Measurements from ENCODE around the gene TMEM107. TPM values are rescaled to one million over a fixed set of nuclear protein-coding genes. Genes with fewer than 3 reads are reported as not detected.

TMEM107 gene
- total RNA-seq, 2 donors from 2014 or later = 45.1 to 50.8 TPM

DNA sequence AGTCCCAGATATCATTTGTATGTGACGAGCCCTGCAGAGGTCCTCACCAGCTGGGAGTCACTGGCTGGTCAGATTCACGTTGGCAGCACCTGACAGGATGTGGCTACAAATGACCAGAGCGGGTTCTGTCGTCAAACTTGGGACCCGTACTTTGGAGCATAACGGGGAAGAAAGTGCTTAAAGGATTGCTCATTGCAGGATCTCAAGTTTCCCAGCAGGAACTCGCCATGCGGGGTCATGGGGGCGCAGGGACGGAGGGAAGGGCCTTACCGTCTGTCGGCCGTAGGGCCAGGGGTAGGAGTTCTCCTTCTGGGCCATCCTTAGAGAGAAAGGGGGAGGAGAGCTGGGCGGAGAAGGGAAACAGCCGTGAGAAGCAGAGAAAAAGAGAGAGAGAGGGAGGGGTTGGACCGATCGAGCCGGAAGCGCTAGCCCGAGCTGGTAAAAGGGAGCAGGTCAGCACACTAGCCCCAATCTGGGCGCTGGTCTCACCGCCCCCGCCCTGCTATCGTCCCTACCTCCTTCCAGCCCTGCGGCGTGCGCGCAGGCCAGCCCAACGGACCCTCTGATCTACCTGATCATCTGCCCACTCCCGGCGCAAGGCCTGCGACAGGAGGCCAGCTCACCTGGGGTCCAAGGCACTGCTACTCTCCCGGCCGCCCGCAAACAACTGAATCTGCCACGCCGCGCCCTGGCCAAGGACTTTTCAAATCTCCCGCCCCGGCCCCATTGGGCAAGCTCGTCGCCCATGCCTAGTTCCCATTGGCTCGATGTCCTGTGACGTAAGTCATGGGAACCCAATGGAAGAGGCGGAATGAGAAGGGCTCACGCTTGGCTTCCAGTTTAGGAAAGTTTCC, 34.0 kb upstream of the TMEM107 start, which contains the start of gene AURKB:
Gene AURKB (minus strand): TSS at position 669 of the 854 bp plus-strand sequence. CDS start 351 bp downstream, at position 318.
- ATAC-seq (replicated peaks in 1 of 2) (peak; percentile 98), DNase-seq (peak; percentile 93 to 94)
- peak within 1 kb of the TSS; percentile 74 for H3K27ac Mint-ChIP-seq
- H3K27me3 Mint-ChIP-seq (ENCODE audit: low read depth) = no peaks in the 10 kb centered on the region
- peaks cover 6 to 23% of the 10 kb centered on the region in 2 donors for H3K36me3 Mint-ChIP-seq (ENCODE audit: insufficient read depth in 2 of 2)
- H3K4me1 Mint-ChIP-seq (ENCODE audit: low read depth) = peaks cover 25% of the 10 kb centered on the region
- H3K4me3 Mint-ChIP-seq = peak within 1 kb of the TSS; percentile 89 to 93
- H3K9me3 Mint-ChIP-seq = no peaks in the 10 kb centered on the region

DNA sequence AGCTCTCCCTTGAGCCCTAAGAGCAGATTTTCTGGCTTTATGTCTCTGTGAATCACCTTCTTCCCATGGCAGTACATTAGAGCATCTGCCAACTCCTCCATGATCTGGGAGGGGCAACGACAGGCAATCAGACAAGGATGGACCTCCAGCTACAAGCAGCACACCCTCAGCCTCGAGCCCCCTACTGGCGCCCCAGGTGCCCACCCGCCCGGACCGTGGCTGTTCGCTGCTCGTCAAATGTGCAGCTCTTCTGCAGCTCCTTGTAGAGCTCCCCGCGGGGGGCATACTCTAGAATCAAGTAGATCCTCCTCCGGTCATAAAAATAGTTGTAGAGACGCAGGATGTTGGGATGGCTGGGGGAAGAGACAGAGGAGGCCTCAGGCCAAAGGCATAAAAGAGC, 30.4 kb upstream of the TMEM107 start:
- H3K27ac Mint-ChIP-seq = no peak overlapping the region
- no peak for ATAC-seq (replicated peaks in 1 of 2)
- DNase-seq = no peak
- peaks cover 24% of the 10 kb centered on the region for H3K4me1 Mint-ChIP-seq (ENCODE audit: low read depth)
- H3K9me3 Mint-ChIP-seq = no peaks in the 10 kb centered on the region
- H3K4me3 Mint-ChIP-seq = no peak overlapping the region
- no peaks in the 10 kb centered on the region for H3K27me3 Mint-ChIP-seq (ENCODE audit: low read depth)
- H3K36me3 Mint-ChIP-seq (ENCODE audit: insufficient read depth in 2 of 2) = peaks cover 9 to 33% of the 10 kb centered on the region in 2 donors

DNA sequence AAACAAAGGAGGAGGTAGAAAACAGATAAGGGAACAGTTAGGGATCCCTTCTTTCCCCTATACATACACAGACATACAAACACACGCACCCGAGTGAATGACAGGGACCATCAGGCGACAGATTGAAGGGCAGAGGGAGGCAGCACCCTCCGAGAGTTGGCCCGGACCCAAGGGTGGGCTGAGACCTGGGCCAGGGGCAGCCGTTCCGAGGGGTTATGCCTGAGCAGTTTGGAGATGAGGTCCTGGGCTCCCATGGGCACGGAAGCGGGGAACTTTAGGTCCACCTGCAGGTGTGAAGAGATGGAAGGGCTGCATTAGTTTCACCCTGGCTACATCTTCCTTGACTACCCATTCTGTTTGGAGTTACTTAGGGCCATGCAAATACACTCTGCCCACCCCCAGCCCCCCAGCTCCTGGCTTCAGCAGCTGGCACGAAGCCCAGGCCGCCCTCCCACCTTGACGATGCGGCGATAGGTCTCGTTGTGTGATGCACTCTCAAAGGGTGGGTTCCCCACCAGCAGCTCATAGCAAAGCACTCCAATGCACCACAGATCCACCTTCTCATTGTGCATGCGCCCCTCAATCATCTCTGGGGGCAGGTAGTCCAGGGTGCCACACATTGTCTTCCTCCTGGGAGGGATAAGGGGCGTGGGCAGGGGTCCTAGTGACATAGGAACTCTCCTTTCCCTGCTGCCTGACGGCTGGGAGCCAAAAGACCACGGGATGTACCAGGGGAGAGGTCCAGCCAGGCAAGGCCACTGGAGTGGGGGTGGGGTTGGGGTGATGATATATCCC, 28.8 kb upstream of the TMEM107 start:
- no peaks in the 10 kb centered on the region for H3K27me3 Mint-ChIP-seq (ENCODE audit: low read depth)
- H3K27ac Mint-ChIP-seq = no peak overlapping the region
- H3K36me3 Mint-ChIP-seq (ENCODE audit: insufficient read depth in 2 of 2) = peaks cover 9 to 30% of the 10 kb centered on the region in 2 donors
- no peak for DNase-seq
- ATAC-seq (replicated peaks in 1 of 2) = no peak
- H3K4me3 Mint-ChIP-seq = peak overlapping the region in 1 of 2 donors; percentile 35
- peaks cover 25% of the 10 kb centered on the region for H3K4me1 Mint-ChIP-seq (ENCODE audit: low read depth)
- H3K9me3 Mint-ChIP-seq = no peaks in the 10 kb centered on the region

DNA sequence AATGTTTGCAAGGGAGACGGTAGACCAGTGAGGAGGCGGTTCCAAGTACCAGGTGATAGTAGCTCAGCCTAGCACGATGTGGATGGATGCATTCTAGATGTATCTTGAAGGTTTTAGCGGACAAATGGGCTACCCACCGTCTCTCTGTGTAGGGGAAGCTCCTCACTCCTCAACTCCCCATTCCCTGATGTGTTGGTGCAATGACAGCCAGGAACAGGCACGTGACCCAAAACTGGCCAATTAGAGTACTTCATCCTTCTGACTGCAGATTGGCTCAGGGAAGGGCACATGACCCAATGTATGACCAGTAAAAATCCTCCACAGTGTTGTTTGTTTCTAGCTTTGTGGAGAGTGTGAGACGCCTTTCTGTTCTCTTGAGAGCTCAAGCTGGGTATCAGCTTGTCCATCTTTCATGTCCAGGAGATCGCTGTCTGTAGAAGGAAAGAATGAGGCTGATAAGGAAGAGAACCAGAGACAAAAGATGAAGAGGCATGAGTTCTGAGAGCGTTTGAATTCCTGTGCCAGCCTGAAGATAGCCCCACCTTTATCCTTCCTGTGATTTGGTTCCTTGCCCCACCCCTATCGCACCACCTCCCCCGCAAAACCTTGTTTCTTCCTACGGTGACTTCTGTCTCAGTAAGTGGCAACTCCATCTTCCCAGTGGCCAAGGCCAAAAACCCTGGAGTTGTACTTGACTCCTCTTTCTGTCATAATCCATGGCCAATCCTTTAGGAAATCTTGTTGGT, 16.1 kb upstream of the TMEM107 start:
- peak; percentile 33 to 44 for ATAC-seq (replicated peaks in 1 of 2)
- Mint-ChIP-seq H3K27ac (no peak overlapping the region), H3K27me3 (ENCODE audit: low read depth) (no peaks in the 10 kb centered on the region), H3K36me3 (ENCODE audit: insufficient read depth in 2 of 2) (no peaks in the 10 kb centered on the region), H3K4me3 (no peak overlapping the region), H3K4me1 (ENCODE audit: low read depth) (peaks cover 22% of the 10 kb centered on the region), H3K9me3 (no peaks in the 10 kb centered on the region)
- peak; percentile 74 to 78 for DNase-seq

DNA sequence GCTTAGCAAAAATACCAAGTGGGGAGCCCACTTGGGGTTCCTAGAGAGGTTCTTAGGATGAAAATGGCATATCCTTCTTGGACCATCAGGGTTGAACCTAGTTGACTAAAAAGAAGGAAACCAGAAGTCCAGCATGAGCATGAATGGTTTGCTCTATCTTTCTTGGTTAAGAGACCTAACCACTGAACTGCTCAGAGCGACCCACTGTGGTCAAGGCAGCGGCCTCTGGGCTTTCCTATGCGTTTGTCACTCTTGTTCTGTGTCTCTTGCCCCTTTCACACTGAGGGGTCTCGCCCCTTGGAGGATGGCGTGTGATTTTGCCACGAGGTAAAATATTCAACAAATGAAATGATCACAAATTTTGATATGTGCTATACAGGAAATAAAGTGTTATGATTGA, 14.3 kb upstream of the TMEM107 start:
- peaks cover 11% of the 10 kb centered on the region for H3K4me1 Mint-ChIP-seq (ENCODE audit: low read depth)
- no peaks in the 10 kb centered on the region for H3K36me3 Mint-ChIP-seq (ENCODE audit: insufficient read depth in 2 of 2)
- H3K27me3 Mint-ChIP-seq (ENCODE audit: low read depth) = no peaks in the 10 kb centered on the region
- DNase-seq (no peak), ATAC-seq (replicated peaks in 1 of 2) (no peak)
- no peak overlapping the region for H3K4me3 Mint-ChIP-seq
- H3K9me3 Mint-ChIP-seq = no peaks in the 10 kb centered on the region
- peak overlapping the region; percentile 82 for H3K27ac Mint-ChIP-seq

DNA sequence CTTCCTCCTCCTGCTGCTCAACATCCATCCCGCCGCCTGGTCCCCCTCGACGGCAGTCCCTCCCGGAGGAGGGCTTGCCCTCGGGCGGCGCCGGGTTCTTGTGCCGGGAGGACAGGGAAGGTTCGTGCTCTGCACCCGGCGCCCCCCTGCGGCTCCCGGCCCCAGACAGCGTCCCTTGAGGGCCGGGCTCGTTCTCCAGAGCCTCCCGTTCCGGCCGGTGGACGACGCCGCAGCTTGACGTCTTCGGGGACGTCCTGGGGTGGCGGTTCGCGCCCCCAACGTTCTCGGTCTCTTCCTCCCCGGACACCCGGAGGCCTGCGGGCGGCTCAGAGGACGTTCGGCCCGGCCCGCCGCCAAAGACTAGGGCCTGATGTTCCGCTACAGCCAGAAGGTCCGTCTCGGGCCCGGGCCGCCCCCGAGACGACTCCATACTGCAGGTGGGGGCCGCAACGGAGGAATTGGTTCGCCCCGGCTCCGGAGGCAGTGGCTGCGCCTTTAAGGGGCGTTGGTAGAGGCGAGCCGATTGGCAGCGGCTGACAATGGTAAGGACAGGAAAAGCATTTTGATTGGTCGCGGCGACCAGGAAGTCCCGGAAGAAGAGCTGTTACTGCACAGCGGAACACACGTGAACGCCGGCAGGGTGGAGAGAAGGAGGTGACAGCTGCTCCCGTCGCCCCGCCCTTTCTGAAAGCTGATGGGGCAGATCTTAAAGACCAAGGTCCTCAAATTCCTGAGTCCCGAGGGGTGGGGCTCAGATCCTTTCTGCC, 13.7 kb upstream of the TMEM107 start, which contains the start of gene BORCS6:
Gene BORCS6 (minus strand): TSS at position 470 of the 767 bp plus-strand sequence. CDS start 40 bp downstream, at position 430.
- H3K27me3 Mint-ChIP-seq (ENCODE audit: low read depth) = no peaks in the 10 kb centered on the region
- H3K9me3 Mint-ChIP-seq = no peaks in the 10 kb centered on the region
- peak within 1 kb of the TSS; percentile 82 for H3K27ac Mint-ChIP-seq
- ATAC-seq (replicated peaks in 1 of 2) (peak; percentile 66), DNase-seq (peak; percentile 93 to 97)
- H3K4me1 Mint-ChIP-seq (ENCODE audit: low read depth) = peaks cover 12% of the 10 kb centered on the region
- H3K36me3 Mint-ChIP-seq (ENCODE audit: insufficient read depth in 2 of 2) = no peaks in the 10 kb centered on the region
- no peak within 1 kb of the TSS for H3K4me3 Mint-ChIP-seq

DNA sequence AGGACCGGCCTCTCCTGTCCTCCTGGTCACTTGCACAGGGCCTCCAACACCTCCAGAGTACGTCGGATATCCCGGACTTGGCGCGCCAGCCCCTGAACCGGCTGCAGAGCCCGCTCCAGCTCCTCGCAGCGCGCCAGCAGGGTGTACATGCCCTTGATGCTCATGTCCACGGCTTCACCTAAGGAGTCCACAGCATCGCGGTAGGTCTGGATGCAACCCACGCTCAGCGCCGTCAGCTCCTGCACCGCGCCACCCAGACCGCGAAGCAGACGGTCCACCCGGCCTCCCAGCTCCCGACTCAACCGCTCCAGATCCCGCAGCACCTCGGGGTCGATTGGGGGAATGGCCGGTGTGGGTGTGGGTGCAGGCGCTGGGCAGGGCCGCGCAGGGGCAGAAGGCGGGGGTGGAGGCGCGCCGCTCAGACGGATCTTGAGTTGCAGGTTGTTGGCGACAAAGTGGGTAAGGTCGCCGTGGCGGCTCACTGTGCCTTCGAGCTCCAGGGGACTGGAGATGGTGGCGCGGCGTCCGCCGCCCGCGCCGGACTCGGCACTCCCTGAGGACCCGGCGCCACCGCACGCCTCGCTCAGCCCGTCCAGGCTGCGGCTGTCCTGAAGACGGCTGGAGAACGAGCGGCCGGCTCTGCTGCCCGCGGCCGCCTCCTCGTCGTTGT, 13.0 kb upstream of the TMEM107 start:
- H3K27me3 Mint-ChIP-seq (ENCODE audit: low read depth) = no peaks in the 10 kb centered on the region
- no peak overlapping the region for H3K27ac Mint-ChIP-seq
- no peaks in the 10 kb centered on the region for H3K9me3 Mint-ChIP-seq
- DNase-seq (peak; percentile 46 to 52), ATAC-seq (replicated peaks in 1 of 2) (no peak)
- H3K36me3 Mint-ChIP-seq (ENCODE audit: insufficient read depth in 2 of 2) = no peaks in the 10 kb centered on the region
- no peak overlapping the region for H3K4me3 Mint-ChIP-seq
- H3K4me1 Mint-ChIP-seq (ENCODE audit: low read depth) = peaks cover 15% of the 10 kb centered on the region

DNA sequence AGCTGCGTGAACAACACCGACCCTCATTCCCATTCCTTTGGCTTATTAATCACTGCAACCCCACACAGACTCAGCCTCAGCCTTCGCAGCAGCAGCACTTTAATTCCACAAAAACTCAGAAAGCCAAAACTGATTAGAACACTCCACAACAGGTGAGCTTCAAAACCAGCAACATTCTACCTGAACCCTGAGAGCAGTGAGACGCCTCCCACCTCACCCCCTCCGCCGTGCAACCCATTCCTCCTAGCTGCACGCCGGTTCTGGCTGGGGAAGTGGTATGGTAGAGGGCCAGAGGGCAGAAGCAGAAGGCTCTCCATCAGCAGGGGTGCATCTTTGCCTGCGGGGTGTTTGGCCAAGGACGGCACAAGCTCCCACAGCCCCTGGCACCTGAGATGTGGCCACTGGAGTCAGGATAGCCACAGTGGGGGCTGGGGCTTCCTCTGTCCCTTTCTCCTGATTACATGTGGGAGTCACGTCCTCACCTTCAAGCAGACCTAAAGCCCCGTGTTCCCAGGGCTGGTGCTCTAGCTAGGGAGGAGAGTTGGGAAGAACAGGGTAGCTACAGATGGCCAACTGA, 12.2 kb upstream of the TMEM107 start:
- DNase-seq (peak; percentile 27 to 32), ATAC-seq (replicated peaks in 1 of 2) (no peak)
- Mint-ChIP-seq H3K4me3 (no peak overlapping the region), H3K27me3 (ENCODE audit: low read depth) (no peaks in the 10 kb centered on the region), H3K36me3 (ENCODE audit: insufficient read depth in 2 of 2) (no peaks in the 10 kb centered on the region), H3K4me1 (ENCODE audit: low read depth) (peaks cover 21% of the 10 kb centered on the region), H3K27ac (no peak overlapping the region), H3K9me3 (no peaks in the 10 kb centered on the region)

DNA sequence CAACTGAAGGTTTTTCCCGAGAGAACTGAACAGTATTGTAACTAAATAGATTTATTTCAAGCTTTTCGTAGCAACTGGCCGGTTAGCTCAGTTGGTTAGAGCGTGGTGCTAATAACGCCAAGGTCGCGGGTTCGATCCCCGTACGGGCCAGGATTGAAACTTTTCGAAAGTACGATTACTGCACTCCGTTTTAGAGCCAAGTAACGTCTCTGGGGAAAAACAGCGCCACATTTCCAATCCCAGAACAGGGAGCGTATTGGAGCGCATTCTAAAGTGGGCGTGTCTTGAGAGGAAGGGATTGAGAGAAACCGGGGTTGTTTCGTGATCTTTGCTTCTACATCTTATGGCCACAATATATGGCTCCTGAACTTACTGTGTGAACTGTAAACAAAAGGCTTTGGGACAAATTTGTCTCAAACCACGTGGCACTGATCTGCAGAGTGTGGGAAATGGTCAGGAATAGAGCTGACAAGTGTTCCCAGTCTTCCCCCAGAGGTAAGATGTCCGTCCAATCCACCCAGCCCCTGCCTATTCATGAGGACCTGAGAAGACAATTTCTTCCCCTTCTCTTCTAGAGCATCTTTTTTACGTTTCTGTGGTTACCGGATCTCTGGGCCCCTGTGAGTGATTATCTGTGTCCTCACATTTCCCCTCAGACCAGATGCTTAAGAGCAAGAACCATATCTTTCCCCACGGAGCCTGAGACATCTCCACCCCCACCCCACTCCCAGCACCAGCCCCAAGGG, 11.5 kb upstream of the TMEM107 start:
- peaks cover 21% of the 10 kb centered on the region for H3K4me1 Mint-ChIP-seq (ENCODE audit: low read depth)
- H3K27ac Mint-ChIP-seq = no peak overlapping the region
- no peaks in the 10 kb centered on the region for H3K27me3 Mint-ChIP-seq (ENCODE audit: low read depth)
- no peaks in the 10 kb centered on the region for H3K9me3 Mint-ChIP-seq
- H3K36me3 Mint-ChIP-seq (ENCODE audit: insufficient read depth in 2 of 2) = no peaks in the 10 kb centered on the region
- DNase-seq = peak; percentile 88 to 92
- peak; percentile 39 to 43 for ATAC-seq (replicated peaks in 1 of 2)
- no peak overlapping the region for H3K4me3 Mint-ChIP-seq

DNA sequence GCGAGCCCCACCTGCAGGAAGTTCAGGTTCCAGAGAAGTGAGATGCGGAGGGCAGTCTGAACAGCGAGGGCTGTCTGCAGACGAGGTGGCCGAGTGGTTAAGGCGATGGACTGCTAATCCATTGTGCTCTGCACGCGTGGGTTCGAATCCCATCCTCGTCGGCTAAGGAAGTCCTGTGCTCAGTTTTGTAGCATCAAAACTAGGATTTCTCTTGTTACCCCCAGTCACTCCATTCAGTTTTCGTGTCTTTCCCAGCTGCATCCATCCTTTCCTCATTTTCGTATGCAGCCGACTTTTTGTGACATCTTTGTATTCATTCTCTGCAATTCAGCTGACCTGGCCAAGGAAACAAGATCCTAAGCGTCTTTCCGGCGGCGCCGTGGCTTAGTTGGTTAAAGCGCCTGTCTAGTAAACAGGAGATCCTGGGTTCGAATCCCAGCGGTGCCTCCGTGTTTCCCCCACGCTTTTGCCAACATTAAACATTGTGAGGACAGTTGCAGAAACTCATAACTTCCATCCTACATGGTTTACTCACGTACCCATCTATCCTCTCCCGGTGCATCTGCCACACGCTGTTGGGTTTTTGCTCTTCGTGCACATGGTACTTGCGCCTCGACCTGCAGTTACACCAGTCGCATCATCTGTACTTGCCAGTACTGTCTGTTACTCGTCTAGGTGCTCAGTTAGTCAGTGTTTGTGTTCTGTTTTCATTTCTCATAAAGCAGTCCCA, 10.8 kb upstream of the TMEM107 start:
- ATAC-seq (replicated peaks in 1 of 2) (peak; percentile 48 to 61), DNase-seq (peak; percentile 93 to 94)
- H3K4me3 Mint-ChIP-seq = no peak overlapping the region
- H3K36me3 Mint-ChIP-seq (ENCODE audit: insufficient read depth in 2 of 2) = no peaks in the 10 kb centered on the region
- H3K27ac Mint-ChIP-seq = no peak overlapping the region
- H3K9me3 Mint-ChIP-seq = no peaks in the 10 kb centered on the region
- no peaks in the 10 kb centered on the region for H3K27me3 Mint-ChIP-seq (ENCODE audit: low read depth)
- H3K4me1 Mint-ChIP-seq (ENCODE audit: low read depth) = peaks cover 24% of the 10 kb centered on the region

DNA sequence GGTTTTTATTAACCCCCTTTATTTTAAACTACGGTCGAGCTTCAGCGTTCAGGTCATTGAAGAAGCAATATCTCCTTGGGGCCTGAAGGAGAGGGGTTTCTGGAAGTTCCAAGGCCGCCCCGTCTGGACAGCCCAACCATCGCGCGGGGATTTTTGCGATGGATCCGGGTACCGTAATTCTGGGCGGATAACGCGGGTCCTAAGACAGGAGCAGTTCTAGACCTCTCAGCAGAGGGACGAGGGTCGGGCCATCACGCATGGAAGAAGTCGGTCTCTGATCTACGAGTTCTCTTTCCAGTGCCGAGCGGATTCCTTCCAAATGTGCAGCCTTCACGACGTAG, 10.2 kb upstream of the TMEM107 start:
- ATAC-seq (replicated peaks in 1 of 2) (no peak), DNase-seq (no peak)
- Mint-ChIP-seq H3K9me3 (no peaks in the 10 kb centered on the region), H3K27me3 (ENCODE audit: low read depth) (no peaks in the 10 kb centered on the region), H3K4me1 (ENCODE audit: low read depth) (peaks cover 26% of the 10 kb centered on the region), H3K36me3 (ENCODE audit: insufficient read depth in 2 of 2) (no peaks in the 10 kb centered on the region), H3K27ac (no peak overlapping the region), H3K4me3 (no peak overlapping the region)
